Stromal cell of bone marrow (primary cell): ENCODE measurements around the gene C1QC.
A peak's percentile ranks its signal among the peaks of the same experiment; 100 is the strongest.

Experiments used
- DNase-seq: peaks from one replicate; pipeline ENCODE4 v3.0.0-alpha.2; 2012; ENCODE audit warnings: low read depth

C1QC gene

GRCh38 chr1:22680726-22681125 is 37.3 kb downstream of the C1QC start:
- DNase-seq: no peak

DNA sequence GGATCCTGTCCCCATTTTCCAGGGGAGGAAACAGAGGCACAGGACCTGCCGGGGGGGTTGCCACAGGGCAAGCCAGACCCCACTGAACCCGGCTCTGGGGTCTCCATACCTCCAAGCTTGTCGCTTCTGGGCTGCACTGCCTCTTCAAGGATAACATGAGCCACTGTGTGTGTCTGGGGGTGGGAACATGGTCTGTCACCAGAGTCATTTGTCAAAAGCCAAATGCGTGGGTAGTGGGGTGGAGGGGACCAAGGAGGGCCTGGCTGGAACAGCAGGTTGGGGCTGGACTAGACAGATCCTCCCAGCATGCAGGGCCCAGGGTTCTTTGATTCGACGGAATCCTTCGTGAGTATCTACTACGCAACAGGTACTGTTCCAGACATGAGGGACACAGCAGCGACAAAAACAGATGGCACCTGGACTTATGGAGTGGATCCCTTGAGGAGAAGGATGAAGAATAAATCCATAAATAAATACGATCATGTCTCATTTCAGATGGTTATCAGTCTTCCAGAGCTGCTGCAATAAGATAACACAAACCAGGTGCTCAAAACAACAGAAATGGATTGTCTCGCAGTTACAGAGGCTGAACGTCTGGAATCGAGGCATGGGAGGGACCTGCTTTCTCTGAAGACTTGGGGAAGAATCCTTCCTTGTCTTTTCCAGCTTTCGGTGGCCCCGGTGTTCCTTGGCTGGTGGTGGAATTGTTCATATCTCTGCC is 38.3 kb downstream of the C1QC start:
- no peak for DNase-seq

GRCh38 chr1:22683547-22683946 is 40.1 kb downstream of the C1QC start:
- no peak for DNase-seq

DNA sequence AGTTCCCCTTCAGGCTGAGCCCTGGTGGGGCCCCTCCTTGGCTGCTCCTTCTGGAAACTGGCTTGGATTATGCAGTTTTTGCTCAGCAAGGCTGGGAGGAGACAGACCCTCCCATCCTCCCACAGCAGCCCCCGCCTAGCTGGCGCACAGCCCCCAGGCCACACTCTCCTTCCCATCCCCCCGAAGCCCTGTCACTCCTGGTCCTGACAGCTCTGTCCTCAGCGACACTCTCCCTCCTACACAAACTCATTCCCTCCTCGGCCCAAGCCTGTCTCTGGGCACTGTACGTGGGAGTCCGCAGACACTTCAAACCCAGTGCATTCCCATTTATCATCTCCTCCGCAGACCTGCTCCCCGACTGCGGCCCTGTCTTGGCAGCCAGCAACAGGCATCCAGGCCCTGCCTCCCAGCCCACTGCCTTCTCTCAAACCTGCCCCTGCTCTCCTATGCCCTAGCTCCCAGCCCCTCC is 42.2 kb downstream of the C1QC start:
- DNase-seq: no peak

- DNase-seq: no peak
These were observed 43.8 kb downstream of the C1QC start for GRCh38 chr1:22687191-22687590.

DNA sequence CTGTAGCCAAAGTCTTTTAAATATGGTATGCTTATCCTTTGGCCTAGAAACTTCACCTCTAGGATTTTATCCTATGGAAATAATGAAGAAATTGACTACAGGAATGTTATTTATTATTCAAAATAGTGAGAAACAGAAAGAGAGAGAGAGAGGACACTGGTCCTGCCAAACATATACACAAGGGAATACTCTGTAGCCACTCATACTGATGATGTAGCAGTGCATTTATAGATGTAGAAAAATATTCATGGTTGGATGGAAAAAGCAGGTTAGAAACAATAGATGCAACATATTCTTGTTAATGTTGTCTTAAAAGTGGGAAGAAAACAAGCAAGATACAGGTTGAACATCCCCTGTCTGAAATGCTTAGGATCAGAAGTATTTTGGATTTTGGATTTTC is 45.0 kb downstream of the C1QC start:
- DNase-seq: no peak

DNA sequence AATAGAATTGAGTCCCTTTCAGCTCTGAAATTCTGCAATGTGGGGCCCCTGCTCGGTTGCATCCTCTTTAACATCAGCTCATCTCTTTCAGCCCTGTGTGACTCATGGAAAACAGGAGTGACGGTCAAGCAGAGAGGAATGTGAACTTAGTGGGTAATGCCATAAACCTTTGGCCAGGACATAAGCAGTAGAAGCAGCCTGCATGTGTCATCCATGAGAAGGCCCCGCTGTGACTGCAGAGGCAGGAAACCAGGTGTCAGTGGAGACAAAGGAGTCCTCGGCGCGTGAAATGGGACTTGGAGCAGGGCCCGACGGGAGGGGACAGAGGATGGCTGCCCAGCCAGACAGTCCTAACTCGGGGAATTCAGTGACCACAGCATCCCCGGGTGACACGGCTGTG is 46.1 kb downstream of the C1QC start:
- peak; percentile 21 for DNase-seq

GRCh38 chr1:22691031-22691753 is 47.8 kb downstream of the C1QC start:
- DNase-seq: no peak

DNA sequence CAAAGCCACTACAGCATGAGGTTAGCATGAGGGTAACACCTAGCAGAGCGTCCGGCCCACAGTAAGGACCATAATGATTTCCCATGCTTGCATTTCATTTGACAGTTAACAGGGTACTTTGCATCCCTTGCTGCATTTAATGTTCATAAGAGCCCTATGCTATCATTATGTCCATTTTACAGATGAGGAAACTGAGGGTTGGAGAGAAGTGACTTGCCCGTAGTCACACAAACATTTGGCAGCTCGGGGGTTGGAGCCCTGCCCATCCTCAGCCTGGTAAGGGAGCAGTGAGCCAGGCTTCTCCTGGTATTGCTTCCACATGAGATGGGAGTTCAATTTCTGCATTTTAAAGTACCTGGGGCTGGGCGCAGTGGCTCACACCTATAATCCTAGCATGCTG is 50.7 kb downstream of the C1QC start:
- DNase-seq: no peak

- DNase-seq: no peak
These were observed 53.2 kb downstream of the C1QC start for GRCh38 chr1:22696610-22697009.
